ENCODE measurements around the gene EXPH5.

EXPH5 gene

DNA sequence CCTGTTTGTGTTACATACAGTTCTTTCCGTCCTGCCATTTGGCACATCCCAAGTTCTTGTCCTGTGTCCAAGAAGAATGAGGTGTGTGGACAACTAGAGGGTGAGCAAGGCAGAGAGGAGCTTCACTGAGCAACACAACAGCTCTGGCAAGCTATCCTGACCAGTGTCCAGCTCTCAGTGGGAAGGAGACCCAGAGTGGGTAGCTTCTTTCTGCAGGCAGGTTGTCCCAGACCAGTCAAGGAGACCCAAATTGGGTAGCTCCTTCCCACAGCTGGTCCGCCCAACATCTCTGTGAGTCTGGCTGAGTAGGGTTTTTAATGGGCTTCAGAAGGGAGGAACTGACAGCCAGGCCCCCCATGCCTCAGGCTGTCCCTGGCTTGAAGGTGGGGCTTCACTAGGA is 35.2 kb upstream of the EXPH5 start:
- in situ Hi-C loops (cut with HindIII; ENCODE audit: low sequenced_read_pairs), result no loop called here
- TF ChIP-seq, protein P1, sequence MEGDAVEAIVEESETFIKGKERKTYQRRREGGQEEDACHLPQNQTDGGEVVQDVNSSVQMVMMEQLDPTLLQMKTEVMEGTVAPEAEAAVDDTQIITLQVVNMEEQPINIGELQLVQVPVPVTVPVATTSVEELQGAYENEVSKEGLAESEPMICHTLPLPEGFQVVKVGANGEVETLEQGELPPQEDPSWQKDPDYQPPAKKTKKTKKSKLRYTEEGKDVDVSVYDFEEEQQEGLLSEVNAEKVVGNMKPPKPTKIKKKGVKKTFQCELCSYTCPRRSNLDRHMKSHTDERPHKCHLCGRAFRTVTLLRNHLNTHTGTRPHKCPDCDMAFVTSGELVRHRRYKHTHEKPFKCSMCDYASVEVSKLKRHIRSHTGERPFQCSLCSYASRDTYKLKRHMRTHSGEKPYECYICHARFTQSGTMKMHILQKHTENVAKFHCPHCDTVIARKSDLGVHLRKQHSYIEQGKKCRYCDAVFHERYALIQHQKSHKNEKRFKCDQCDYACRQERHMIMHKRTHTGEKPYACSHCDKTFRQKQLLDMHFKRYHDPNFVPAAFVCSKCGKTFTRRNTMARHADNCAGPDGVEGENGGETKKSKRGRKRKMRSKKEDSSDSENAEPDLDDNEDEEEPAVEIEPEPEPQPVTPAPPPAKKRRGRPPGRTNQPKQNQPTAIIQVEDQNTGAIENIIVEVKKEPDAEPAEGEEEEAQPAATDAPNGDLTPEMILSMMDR (IDR thresholded peaks at IDR 0.05; ENCODE audit: low read depth, low read length, missing control alignments), result no peak
- no peak for DNase-seq (ENCODE audit: low read depth)
- no peak overlapping the region for H3K4me3 ChIP-seq (ENCODE audit: low read depth, low read length)

DNA sequence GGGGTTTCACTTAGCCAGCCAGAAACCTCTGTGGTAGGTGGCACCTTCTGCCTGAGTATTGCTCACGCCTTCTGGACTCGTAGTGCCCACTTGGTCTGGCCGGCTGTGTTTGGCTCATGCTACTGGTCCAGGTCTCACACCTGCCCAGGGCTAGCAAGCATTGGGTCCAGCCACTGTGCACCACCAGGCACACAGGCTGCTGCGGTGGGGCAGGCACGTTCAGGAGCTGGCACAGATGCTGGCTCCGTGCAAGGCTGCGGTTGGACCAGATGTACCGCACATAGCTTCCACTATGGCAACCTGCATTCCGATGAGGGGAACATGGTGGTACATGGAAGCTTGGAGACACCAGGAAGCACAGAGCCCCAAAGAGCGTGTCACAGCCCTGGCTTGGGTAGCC is 34.8 kb upstream of the EXPH5 start:
- TF ChIP-seq, protein P1 (IDR thresholded peaks at IDR 0.05; ENCODE audit: low read depth, low read length, missing control alignments), result no peak
- H3K4me3 ChIP-seq (ENCODE audit: low read depth, low read length), result no peak overlapping the region
- in situ Hi-C loops (cut with HindIII; ENCODE audit: low sequenced_read_pairs), result no loop called here
- DNase-seq (ENCODE audit: low read depth), result no peak

DNA sequence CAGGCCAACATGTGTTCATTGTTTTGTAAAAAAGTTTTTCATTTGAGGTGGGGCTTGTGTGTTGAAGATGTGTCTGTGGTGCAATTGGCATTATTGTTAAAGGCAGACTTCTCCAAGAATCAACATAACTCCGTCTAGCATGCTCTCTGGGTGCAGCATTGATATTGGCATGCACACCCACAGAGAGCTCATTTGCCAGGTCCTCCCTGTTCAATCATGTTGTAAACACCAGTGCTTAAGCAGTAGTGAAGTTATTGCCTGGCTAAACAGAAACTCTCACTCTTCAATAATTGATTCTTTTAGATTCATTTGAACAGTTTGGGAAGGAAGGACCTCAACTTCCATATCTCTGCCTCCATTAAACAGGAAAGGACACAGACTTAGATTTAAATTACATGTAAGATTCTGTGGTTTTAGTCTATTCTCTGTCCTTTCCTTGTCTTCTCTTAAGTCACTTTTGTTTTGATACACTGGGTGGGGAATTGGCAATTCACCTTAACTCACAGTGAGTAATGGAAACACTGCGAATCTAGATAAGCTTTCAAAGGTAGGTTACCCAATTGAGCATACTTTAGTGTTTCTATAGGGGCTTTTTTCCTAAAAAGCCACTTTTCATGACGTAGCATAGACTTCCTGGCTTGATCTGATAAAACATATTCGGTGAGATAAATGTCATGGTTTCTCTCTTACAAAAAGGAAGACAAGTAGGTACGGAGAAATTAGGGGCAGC is 30.8 kb upstream of the EXPH5 start:
- no peak overlapping the region for H3K4me3 ChIP-seq (ENCODE audit: low read depth, low read length)
- DNase-seq (ENCODE audit: low read depth), result no peak
- TF ChIP-seq, protein P1 (IDR thresholded peaks at IDR 0.05; ENCODE audit: low read depth, low read length, missing control alignments), result no peak
- in situ Hi-C loops (cut with HindIII; ENCODE audit: low sequenced_read_pairs), result no loop called here

DNA sequence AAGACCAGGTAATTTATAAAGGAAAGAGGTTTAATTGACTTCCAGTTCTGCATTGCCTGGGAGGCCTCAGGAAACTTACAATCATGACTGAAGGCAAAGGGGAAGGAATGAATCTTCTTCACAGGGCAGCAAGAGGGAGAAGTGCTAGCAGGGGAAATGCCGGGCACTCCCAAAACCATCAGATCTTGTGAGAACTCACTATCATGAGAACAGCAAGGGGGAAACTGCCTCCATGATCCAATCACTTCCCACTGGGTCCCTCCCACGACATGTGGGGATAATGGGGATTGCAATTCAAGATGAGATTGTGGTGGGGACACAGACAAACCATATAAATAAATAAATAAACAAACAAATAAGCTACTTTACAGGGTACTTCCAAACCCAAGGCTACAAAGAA is 28.8 kb upstream of the EXPH5 start:
- DNase-seq (ENCODE audit: low read depth), result no peak
- TF ChIP-seq, protein P1 (IDR thresholded peaks at IDR 0.05; ENCODE audit: low read depth, low read length, missing control alignments), result no peak
- in situ Hi-C loops (cut with HindIII; ENCODE audit: low sequenced_read_pairs), result no loop called here
- no peak overlapping the region for H3K4me3 ChIP-seq (ENCODE audit: low read depth, low read length)

DNA sequence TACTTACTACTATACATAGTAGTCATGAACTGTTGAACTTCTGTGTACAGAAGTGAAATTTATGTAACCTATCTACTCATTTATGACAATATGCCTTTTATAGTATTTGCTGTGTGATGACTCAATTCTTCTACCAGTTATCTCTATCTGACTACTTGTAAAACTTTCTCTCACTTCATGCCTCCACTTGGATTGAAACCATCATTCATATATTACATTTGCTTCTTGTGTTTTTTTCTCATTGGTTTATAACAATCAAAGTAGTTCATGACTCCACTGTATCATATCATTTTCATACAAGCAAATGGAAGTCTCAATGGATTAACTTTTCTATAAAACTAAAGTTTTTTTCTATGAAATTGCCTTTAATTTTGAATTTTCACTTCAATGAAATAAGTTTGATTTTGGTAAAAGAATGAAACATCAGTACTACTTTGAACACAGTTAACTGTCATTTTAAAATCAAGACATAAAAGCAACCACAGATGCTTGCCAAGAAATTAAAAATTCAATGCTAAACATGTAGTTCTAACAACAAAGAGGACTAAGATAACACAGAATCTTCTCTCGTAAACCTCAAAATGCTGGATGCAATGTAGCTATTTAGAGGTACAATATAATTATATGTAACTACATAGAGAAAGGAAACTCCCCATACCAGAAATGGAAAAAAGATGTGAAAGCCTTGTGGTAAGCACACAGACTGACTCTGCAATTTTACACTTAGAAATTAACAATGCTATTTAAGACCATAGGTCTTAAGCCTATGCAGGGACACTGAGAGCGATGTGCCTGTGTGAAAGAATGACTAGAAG is 27.6 kb upstream of the EXPH5 start:
- in situ Hi-C loops (cut with HindIII; ENCODE audit: low sequenced_read_pairs), result no loop called here
- no peak for DNase-seq (ENCODE audit: low read depth)
- TF ChIP-seq, protein P1 (IDR thresholded peaks at IDR 0.05; ENCODE audit: low read depth, low read length, missing control alignments), result no peak
- no peak overlapping the region for H3K4me3 ChIP-seq (ENCODE audit: low read depth, low read length)

DNA sequence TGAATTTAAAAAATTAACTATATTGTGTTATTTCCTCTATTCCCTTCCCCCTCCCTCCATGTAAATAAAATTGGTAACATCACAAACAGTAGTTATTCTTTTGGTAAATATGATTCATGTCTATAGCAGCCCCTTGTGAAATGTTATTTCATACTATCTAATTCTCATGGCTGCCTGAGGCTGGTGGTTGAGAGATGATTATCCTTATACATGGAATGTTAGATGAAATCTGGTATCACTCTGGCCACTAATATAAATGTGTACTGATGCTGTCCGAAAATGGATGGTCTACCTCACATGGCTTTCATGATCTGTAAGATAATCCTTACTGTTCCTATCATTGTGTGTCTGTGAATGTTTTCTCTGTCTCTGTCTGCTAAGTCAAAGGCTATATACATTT is 25.0 kb upstream of the EXPH5 start:
- in situ Hi-C loops (cut with HindIII; ENCODE audit: low sequenced_read_pairs), result no loop called here
- TF ChIP-seq, protein P1 (IDR thresholded peaks at IDR 0.05; ENCODE audit: low read depth, low read length, missing control alignments), result no peak
- no peak overlapping the region for H3K4me3 ChIP-seq (ENCODE audit: low read depth, low read length)
- DNase-seq (ENCODE audit: low read depth), result no peak

Data from astrocyte of the cerebellum (primary cell).